NB4 (cell line): ENCODE data around the gene PEAK1.

ENCODE experiments used
- CTCF ChIP-seq: IDR thresholded peaks from one replicate; pipeline ENCODE4 v1.5.1; 2012; ENCODE audit warnings: low read depth, low read length
- MAX ChIP-seq: IDR thresholded peaks from 2 replicates; pipeline ENCODE4 v1.6.1; 2011; ENCODE audit warnings: low read depth, low read length
- POLR2A ChIP-seq: IDR thresholded peaks from 2 replicates; pipeline ENCODE4 v1.6.1; 2011; ENCODE audit warnings: mild to moderate bottlenecking; ENCODE audit not compliant: insufficient read length; ENCODE audit errors: extremely low read depth

DNA sequence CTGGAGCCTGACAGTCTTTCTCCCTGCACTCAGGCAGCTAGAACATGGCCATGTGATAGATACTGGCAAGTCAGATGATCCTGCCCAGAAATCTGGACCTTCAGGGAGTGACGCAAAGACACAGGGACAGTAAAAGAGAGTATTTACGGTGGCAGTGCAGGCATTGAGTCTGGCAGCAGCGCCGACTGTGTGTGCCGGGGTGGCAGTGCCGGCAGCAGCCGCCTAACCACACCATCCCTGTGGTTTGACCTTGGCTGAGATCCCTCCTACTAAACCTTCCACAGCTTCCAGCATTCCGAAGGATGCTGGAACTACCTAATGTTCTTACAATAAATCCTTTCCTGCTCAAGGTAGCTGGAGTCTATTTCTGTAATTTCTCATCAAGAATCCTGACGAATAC lies 344.4 kb downstream of the PEAK1 start:
- TF ChIP-seq CTCF = no peak
- no peak for TF ChIP-seq MAX
- TF ChIP-seq POLR2A = no peak
